ENCODE measurements around the gene ZNF480.

- no peak for TF ChIP-seq SUZ12 (IDR thresholded peaks at IDR 0.05)
- no peak for TF ChIP-seq ELF4 (IDR thresholded peaks at IDR 0.05)
- no peak for TF ChIP-seq LEF1 (IDR thresholded peaks at IDR 0.05; ENCODE audit: borderline replicate concordance)
- no peak for TF ChIP-seq L3MBTL2 (conservative IDR thresholded peaks at IDR 0.05)
- no peak for TF ChIP-seq ZNF384 (IDR thresholded peaks at IDR 0.05)
- no peak for TF ChIP-seq BHLHE40 (IDR thresholded peaks at IDR 0.05; ENCODE audit: borderline replicate concordance)
These were observed 21.0 kb upstream of the ZNF480 start for GRCh38 chr19:52275988-52276387.

Measured in HEK293T (cell line).